NCI-H1436 treated with DMSO at 0.1 percent for 48 hours (cell line): Measurements from ENCODE around the gene DPYD.
A peak's percentile ranks its signal among the peaks of the same experiment; 100 is the strongest.

Source experiments
- DNase-seq: peaks from one replicate; lab custom pipeline; 2025; lab: John Stamatoyannopoulos, UW

DPYD gene

DNA sequence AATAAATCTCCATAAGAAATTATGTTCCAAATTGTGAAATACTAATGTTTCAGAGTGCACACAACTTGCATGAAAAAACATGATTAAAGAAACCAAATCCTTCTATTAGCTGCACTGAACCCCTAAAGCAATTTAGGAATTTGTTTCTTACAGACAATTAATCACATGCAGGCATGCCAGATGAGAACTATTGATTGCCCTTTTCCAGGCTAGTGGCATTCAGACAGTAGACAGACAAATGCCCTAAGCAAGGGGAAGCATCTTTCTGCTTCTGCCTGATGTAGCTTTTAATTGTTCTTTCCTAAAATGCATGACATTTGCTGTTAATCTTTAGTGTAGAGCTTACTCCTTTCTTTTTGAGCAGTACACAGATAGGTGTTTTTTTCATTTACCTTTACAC is 229.5 kb downstream of the DPYD start:
- no peak for DNase-seq

- DNase-seq: no peak
Measured at GRCh38 chr1:97685360-97685759, 235.5 kb downstream of the DPYD start.

GRCh38 chr1:97680894-97681293 is 239.9 kb downstream of the DPYD start:
- DNase-seq: peak; percentile 64

DNA sequence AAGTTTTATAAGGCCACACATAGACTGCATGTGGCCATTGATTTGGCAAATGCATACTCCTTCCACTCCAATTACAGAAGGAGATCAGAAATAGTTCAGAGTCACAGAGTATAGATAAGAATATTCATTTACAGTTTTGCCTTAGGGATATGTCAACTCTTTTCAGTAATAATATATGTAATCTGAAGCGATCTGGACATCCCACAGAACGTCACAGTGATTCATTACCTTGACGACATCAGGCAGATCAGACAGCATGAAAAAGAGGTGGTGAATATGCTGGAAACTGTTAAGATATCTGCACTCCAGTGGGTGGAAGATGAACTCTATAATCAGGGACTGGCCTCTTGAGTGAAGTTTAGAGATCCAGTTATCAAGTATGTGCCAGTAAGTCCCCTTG is 240.4 kb downstream of the DPYD start:
- DNase-seq: no peak

GRCh38 chr1:97677702-97678101 is 243.1 kb downstream of the DPYD start:
- no peak for DNase-seq

DNA sequence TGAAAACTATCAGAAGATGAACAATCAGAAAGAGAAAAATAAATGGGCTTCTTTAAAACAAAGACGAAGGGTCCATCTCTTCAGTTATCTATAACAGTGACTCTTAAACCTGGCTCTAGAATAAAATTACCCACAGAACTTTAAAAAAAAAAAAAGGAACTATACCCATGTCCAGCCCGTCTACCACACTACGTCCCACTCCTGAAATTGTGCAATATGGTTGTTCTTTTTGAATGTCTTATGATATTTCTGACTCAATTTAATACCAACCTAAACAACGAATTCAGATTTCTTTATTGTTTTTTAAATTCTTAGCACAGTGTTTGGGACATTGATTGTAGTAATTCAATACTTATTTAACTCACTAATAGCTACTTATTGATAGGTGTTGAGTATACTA is 246.3 kb downstream of the DPYD start:
- DNase-seq: no peak

- DNase-seq: no peak
Measured at GRCh38 chr1:97668945-97669344, 251.9 kb downstream of the DPYD start.

DNA sequence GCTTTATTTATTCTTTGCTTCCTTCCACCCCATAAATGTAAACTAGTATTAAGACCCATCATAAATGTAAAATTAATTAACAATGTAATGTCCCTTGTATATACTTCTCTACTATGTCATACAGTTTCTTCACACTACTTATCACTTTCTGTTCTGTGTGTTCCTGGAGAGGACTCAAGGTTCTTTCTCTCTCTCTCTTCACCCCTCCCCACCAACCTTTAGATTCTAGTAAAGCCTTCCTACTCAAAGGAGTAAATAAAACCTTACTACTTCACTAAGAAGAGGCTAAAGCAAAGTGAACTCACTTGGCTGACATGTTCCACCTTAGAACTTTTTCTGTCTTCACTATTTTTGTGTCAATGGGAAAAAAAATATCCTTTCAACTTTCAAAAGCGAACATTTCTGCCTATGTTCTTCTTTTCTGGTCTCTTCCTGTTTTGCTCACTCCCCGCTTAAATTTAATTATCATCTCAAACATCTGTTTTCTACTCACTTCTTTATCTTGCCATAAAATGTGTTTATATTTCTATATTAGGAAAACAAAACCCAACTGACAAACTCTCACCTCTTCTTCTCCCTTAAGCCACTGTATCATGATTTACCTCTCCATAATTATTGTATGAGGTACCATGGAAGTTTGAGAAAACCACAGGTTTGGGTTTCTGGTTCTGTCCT is 260.3 kb downstream of the DPYD start:
- DNase-seq: no peak

- DNase-seq: no peak
Measured at GRCh38 chr1:97654876-97655585, 265.8 kb downstream of the DPYD start.

DNA sequence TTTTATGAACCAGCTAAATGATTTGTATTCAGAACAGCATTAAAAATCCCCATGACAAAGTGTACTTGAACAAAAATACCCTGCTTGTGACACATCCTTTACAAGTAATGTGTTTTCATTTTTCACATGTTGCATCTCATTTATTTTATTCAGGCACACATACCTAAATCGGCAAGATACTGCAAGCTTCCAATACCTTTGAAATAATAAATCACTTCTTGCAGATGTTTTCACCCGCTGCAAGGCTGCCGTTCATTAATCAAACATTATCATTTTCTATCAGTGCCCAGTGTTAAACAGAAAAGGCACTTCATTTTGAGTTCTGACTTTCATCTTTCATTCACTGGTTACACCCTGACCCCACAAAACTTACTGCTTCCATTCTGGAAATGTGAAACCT is 269.6 kb downstream of the DPYD start:
- no peak for DNase-seq

GRCh38 chr1:97649591-97649990 is 271.2 kb downstream of the DPYD start:
- DNase-seq: no peak

GRCh38 chr1:97647776-97648175 is 273.1 kb downstream of the DPYD start:
- DNase-seq: no peak

GRCh38 chr1:97646071-97646470 is 274.8 kb downstream of the DPYD start:
- no peak for DNase-seq

GRCh38 chr1:97640677-97641076 is 280.2 kb downstream of the DPYD start:
- DNase-seq: no peak

GRCh38 chr1:97636941-97637340 is 283.9 kb downstream of the DPYD start:
- no peak for DNase-seq

DNA sequence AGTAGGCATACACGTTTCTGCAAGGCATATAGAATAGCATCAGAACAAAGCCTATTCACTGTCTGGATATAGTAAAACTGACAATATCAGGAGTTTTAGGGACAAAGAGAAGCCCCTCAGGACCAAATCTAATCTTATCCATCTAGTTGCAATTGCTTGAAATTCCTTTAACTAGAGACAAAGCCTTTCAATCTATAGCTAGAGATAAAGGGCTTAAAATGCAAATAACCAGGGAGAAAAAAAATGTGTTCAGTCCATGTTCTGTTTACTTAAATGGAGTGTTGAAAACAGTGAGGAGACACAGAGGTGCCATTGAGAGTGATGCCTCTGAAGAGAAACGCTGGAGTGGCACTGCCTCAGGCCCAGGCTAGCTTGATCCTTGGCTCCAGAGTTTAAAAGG is 286.1 kb downstream of the DPYD start:
- no peak for DNase-seq

GRCh38 chr1:97632776-97633175 is 288.1 kb downstream of the DPYD start:
- no peak for DNase-seq

- DNase-seq: peak; percentile 21
Measured at GRCh38 chr1:97632075-97632474, 288.8 kb downstream of the DPYD start.

DNA sequence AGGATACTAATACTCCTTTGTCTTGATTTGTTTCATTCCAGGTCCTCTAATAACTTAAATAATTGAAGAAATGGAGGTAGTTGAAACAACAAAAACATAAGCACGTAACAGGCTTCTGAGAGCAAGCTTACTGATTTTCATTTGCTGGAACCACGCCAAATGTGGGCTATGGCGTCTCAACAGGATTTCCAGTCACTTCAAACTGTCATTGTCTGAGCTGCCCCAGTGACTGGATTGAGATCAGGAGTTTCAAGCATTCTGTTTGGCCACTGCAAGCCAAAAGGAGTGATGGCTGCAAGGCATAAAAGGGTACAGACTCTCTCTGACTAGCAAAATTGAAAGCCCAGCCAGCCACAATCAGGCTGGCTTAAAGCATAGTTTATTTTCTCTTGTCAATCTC is 289.9 kb downstream of the DPYD start:
- no peak for DNase-seq

DNA sequence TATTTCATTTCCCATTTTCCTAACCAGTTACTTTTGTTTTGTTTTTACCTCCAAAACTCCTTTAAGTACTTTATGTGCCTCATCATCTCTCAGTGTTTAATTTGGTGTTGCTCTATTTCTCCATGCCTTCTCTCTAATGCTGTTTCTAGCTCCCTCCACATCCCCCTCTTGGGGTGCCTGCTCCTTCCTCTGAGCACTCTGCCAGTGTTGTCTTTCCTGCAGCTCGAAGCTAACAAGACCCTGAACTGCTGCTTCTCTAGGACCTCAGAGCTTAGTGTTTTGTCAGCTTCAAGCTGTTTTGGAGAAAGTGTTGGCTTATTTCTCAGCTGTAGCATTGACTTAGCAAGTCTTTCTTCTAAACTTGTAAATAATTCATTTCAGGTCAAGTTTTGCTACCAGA is 290.6 kb downstream of the DPYD start:
- DNase-seq: no peak

- DNase-seq: no peak
Measured at GRCh38 chr1:97623220-97623619, 297.6 kb downstream of the DPYD start.

- DNase-seq: no peak
Measured at GRCh38 chr1:97621955-97622354, 298.9 kb downstream of the DPYD start.

GRCh38 chr1:97619706-97620105 is 301.1 kb downstream of the DPYD start:
- no peak for DNase-seq

GRCh38 chr1:97610748-97611147 is 310.1 kb downstream of the DPYD start:
- DNase-seq: no peak
